AG04450 (cell line): ENCODE results near the gene CHST9. TPM values are rescaled to one million over a fixed set of nuclear protein-coding genes. Genes with fewer than 3 reads are reported as not detected.

ENCODE experiments used
- CTCF ChIA-PET: fragments of 300-600, 350-600 bp; formaldehyde crosslinking; extraction: SDS; loops from one replicate; lab custom pipeline; 2022; ENCODE audit warnings: antibody characterized with exemption, inconsistent platforms; lab: Charles Lee
- POLR2A ChIA-PET: fragments of 350-600 bp; formaldehyde crosslinking; extraction: SDS; loops from one replicate; lab custom pipeline; 2021; ENCODE audit warnings: antibody characterized with exemption, inconsistent platforms; lab: Yijun Ruan, JAX
- DNase-seq: peaks from one replicate; pipeline ENCODE4 v3.0.0-alpha.2; 2011; ENCODE audit warnings: low read depth, low spot score
- H3K27ac ChIP-seq: one replicate; pipeline ENCODE4 v1.5.1; 2012; ENCODE audit warnings: low read depth, low read length, control low read depth
- H3K27me3 ChIP-seq: one replicate; pipeline ENCODE4 v1.6.0; 2012; ENCODE audit warnings: low read length; ENCODE audit not compliant: control insufficient read depth, insufficient read depth
- H3K4me3 ChIP-seq: 2 replicates; pipeline ENCODE4 v1.5.1; 2011; ENCODE audit warnings: mild to moderate bottlenecking, low read depth, low read length, control low read depth
- H3K9me3 ChIP-seq: 2 replicates; pipeline ENCODE4 v1.5.1; 2012; ENCODE audit warnings: low read length; ENCODE audit not compliant: control insufficient read depth, insufficient read depth
- polyA plus RNA-seq: library from polyadenylated mRNA; depleted of rRNA; stranded (reverse); fragments of >200 nt; gene quantifications from 2 replicates; pipeline ENCODE4 v1.2.3, GENCODE V29; 2011
- TF ChIP-seq, protein P1 (sequence below): IDR thresholded peaks from 2 replicates; pipeline ENCODE4 v1.5.1; 2011; ENCODE audit warnings: low read depth, low read length, control low read depth, inconsistent platforms

CHST9 gene
- polyA plus RNA-seq, 1 experiment = not detected

DNA sequence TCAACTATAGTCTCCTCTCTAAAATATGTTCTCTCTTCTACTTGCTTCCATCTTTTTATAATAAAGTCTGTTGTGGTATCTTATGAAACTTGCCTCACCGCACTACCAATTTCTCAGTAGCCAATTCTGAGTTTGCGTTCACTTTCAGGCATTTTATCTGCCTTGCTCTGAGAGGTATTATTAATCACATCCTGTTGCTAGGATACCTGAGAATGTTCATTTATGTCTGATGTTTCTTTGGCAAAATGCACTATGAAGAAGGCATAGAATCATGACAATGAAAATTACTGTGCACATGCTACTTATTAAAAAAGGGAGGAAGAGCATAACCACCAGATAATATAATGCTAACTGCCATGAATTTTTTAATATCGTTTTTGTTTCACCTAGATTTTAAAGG is 130.2 kb downstream of the CHST9 start:
- no peak for DNase-seq
- ChIA-PET CTCF (no interaction called here), POLR2A (no interaction called here)
- H3K4me3 ChIP-seq = no peak overlapping the region
- TF ChIP-seq, protein P1, sequence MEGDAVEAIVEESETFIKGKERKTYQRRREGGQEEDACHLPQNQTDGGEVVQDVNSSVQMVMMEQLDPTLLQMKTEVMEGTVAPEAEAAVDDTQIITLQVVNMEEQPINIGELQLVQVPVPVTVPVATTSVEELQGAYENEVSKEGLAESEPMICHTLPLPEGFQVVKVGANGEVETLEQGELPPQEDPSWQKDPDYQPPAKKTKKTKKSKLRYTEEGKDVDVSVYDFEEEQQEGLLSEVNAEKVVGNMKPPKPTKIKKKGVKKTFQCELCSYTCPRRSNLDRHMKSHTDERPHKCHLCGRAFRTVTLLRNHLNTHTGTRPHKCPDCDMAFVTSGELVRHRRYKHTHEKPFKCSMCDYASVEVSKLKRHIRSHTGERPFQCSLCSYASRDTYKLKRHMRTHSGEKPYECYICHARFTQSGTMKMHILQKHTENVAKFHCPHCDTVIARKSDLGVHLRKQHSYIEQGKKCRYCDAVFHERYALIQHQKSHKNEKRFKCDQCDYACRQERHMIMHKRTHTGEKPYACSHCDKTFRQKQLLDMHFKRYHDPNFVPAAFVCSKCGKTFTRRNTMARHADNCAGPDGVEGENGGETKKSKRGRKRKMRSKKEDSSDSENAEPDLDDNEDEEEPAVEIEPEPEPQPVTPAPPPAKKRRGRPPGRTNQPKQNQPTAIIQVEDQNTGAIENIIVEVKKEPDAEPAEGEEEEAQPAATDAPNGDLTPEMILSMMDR = no peak
- H3K27ac ChIP-seq = no peak overlapping the region
- H3K9me3 ChIP-seq = peaks cover 9% of the 10 kb centered on the region
- no peaks in the 10 kb centered on the region for H3K27me3 ChIP-seq

DNA sequence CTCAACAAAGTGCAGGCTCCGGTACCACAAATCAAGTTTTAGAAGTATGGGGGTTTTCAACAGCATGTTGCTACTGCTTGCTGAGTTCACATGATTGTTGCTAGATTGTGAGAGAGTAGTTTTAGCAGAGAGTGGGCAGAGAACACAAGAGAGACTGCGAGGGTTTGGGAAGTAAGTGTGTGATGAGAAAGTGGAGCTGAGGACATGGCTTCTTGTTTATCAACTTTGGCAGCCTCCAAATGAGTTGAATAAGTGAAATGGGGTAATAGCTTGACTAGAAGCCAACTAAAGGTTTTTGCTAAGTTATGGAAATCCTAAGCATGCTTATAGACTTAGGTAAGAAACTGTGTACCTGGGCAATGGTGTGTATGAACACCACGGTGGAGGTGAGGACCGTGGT is 135.1 kb downstream of the CHST9 start:
- Histone ChIP-seq H3K27me3 (no peaks in the 10 kb centered on the region), H3K27ac (no peak overlapping the region), H3K9me3 (peaks cover 6% of the 10 kb centered on the region), H3K4me3 (no peak overlapping the region)
- TF ChIP-seq, protein P1 = no peak
- CTCF ChIA-PET = no interaction called here
- POLR2A ChIA-PET = no interaction called here
- DNase-seq = no peak

DNA sequence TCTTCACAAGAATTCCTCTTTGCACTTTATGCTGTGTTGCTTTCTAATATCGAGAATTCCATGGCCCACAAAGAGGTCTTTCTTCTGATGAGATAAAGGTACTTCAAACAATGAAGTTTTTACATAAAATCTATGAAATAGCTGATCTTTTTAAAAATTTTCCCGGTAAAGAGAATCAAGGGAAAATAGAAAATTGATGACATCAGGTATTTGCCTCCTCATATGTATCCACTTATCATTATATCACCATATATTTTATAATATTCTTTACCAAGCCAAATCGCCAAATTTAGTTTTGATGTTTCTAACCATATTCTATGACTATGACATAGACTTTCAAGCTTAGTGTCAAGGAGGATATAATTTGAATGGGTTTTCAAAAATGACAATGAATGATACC is 139.8 kb downstream of the CHST9 start:
- H3K9me3 ChIP-seq = no peaks in the 10 kb centered on the region; the same call in 1 of the 2 replicates
- TF ChIP-seq, protein P1 = no peak
- H3K27ac ChIP-seq = no peak overlapping the region
- DNase-seq = no peak
- CTCF ChIA-PET = no interaction called here
- POLR2A ChIA-PET = no interaction called here
- no peak overlapping the region for H3K4me3 ChIP-seq
- H3K27me3 ChIP-seq = no peaks in the 10 kb centered on the region

DNA sequence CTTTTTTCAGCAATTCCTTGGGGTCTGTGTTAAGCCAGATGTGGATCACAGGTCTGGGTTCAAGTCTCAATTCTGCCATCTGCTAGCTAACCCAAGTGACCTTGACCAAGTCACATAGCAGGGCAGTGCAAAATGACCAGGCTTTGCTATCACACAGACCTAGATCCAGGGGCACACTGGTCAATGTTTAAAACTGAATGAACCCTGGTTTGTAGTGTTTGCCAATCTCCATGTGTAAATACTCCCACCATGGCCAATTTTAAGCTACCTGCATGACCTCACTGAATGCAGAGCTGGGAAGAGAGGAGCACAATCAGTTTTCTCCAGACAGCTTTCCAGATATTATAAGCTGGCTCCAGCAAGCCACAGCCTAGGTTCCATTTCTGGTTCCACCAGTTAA is 142.9 kb downstream of the CHST9 start:
- H3K27ac ChIP-seq = no peak overlapping the region
- ChIA-PET CTCF (no interaction called here), POLR2A (no interaction called here)
- TF ChIP-seq, protein P1 = no peak
- H3K9me3 ChIP-seq = peaks cover 4% of the 10 kb centered on the region
- no peak for DNase-seq
- H3K27me3 ChIP-seq = no peaks in the 10 kb centered on the region
- no peak overlapping the region for H3K4me3 ChIP-seq

DNA sequence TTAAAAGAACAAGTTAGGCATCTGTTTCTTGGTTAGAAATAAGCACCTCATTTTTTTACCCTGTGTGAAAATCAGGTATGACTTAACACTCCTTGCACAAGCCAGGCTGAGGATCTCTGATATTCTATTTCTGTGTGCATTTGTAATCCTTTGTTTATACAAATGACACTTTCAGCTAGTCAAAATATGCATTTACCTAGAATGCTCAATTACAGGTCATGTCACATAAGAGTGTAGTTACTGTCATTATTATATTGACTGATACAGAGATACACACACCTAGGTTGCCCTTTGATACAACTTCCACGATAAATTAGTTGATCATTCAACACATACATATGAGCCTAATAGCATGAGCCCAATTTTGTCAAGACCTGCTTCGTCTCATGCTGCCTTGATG is 144.3 kb downstream of the CHST9 start:
- Histone ChIP-seq H3K27me3 (no peaks in the 10 kb centered on the region), H3K9me3 (peaks cover 4% of the 10 kb centered on the region), H3K4me3 (no peak overlapping the region), H3K27ac (no peak overlapping the region)
- POLR2A ChIA-PET = no interaction called here
- TF ChIP-seq, protein P1 = no peak
- DNase-seq = no peak
- CTCF ChIA-PET = no interaction called here
